RWPE1 (cell line): Measurements from ENCODE around the gene FMC1.

Source experiments
- CTCF ChIA-PET: fragments of 350-600 bp; sonication (Branson Sonifier 250); formaldehyde crosslinking; extraction: SDS; loops from one replicate; lab custom pipeline; 2021; lab: Yijun Ruan, JAX
- POLR2A ChIA-PET: fragments of 400-600 bp; formaldehyde crosslinking; extraction: SDS; loops from one replicate; lab custom pipeline; 2020; ENCODE audit warnings: antibody characterized with exemption; ENCODE audit not compliant: low non-redundant PET; lab: Yijun Ruan, JAX
- DNase-seq: peaks from one replicate; pipeline ENCODE4 v3.0.0; 2012; ENCODE audit warnings: low spot score
- H3K27ac ChIP-seq: fragments of 450-650 bp; 2 replicates; pipeline ENCODE4 v1.5.1; 2017
- CTCF ChIP-seq: fragments of 450-650 bp; conservative IDR thresholded peaks from 2 replicates; pipeline ENCODE4 v1.5.1; 2017; ENCODE audit warnings: low read depth, mild to moderate bottlenecking

FMC1 gene

GRCh38 chr7:139360948-139361307 is 19.8 kb downstream of the FMC1 start:
- POLR2A ChIA-PET = interaction anchor here (0.9 kb wide), 1 partner anchor 12 kb away, joined by 3 read pairs; no protein-coding TSS in a partner anchor
- no peak for DNase-seq
- CTCF ChIA-PET = no interaction called here
- peak overlapping the region; percentile 99 for H3K27ac ChIP-seq
- no peak for TF ChIP-seq CTCF

GRCh38 chr7:139361523-139361922 is 20.4 kb downstream of the FMC1 start:
- CTCF ChIA-PET = no interaction called here
- DNase-seq = no peak
- TF ChIP-seq CTCF = no peak
- H3K27ac ChIP-seq = no peak overlapping the region
- POLR2A ChIA-PET = no interaction called here

GRCh38 chr7:139362302-139362701 is 21.2 kb downstream of the FMC1 start:
- POLR2A ChIA-PET = no interaction called here
- no peak for TF ChIP-seq CTCF

GRCh38 chr7:139362981-139363380 is 21.8 kb downstream of the FMC1 start:
- peak overlapping the region; percentile 48; the same call in 1 of the 2 replicates for H3K27ac ChIP-seq
- POLR2A ChIA-PET = no interaction called here
- CTCF ChIA-PET = no interaction called here
- TF ChIP-seq CTCF = no peak
- DNase-seq = no peak

More at GRCh38 chr7:139362302-139362701, 21.2 kb downstream of the FMC1 start:
- CTCF ChIA-PET = no interaction called here
- peak; percentile 26 for DNase-seq
- no peak overlapping the region for H3K27ac ChIP-seq

GRCh38 chr7:139365336-139365735 is 24.2 kb downstream of the FMC1 start:
- ChIA-PET CTCF (no interaction called here), POLR2A (no interaction called here)
- TF ChIP-seq CTCF = no peak
- DNase-seq = no peak
- no peak overlapping the region for H3K27ac ChIP-seq

GRCh38 chr7:139366400-139366799 is 25.3 kb downstream of the FMC1 start:
- ChIA-PET POLR2A (no interaction called here), CTCF (interaction anchor here (0.5 kb wide), 1 partner anchor 691 kb away, joined by 3 read pairs; no protein-coding TSS in a partner anchor)
- DNase-seq = no peak
- no peak for TF ChIP-seq CTCF
- H3K27ac ChIP-seq = no peak overlapping the region
